ENCODE measurements around the gene TMEM39B.

- TF ChIP-seq POLR2A (IDR thresholded peaks at IDR 0.05) (no peak), POLR2AphosphoS5 (IDR thresholded peaks at IDR 0.05) (no peak), EP300 (IDR thresholded peaks at IDR 0.05) (no peak)
- TF ChIP-seq, protein P1, sequence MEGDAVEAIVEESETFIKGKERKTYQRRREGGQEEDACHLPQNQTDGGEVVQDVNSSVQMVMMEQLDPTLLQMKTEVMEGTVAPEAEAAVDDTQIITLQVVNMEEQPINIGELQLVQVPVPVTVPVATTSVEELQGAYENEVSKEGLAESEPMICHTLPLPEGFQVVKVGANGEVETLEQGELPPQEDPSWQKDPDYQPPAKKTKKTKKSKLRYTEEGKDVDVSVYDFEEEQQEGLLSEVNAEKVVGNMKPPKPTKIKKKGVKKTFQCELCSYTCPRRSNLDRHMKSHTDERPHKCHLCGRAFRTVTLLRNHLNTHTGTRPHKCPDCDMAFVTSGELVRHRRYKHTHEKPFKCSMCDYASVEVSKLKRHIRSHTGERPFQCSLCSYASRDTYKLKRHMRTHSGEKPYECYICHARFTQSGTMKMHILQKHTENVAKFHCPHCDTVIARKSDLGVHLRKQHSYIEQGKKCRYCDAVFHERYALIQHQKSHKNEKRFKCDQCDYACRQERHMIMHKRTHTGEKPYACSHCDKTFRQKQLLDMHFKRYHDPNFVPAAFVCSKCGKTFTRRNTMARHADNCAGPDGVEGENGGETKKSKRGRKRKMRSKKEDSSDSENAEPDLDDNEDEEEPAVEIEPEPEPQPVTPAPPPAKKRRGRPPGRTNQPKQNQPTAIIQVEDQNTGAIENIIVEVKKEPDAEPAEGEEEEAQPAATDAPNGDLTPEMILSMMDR (IDR thresholded peaks at IDR 0.05), result no peak
Measured at GRCh38 chr1:32126770-32127169, 54.0 kb downstream of the TMEM39B start.

Data from gastroesophageal sphincter (tissue), 3 donors.